IPS DF 6.9 (cell line): ENCODE data around the gene TTLL11.

ENCODE experiments used
- DNase-seq: peaks from one replicate; pipeline ENCODE4 v3.0.0-alpha.2; 2013; ENCODE audit warnings: low read depth, low spot score
- H3K27ac ChIP-seq: one replicate; pipeline ENCODE4 v1.5.1; 2013; ENCODE audit warnings: low read length, control low read depth
- H3K27me3 ChIP-seq: 2 replicates; pipeline ENCODE4 v1.6.1; 2013; ENCODE audit warnings: mild to moderate bottlenecking, low read length; ENCODE audit not compliant: control insufficient read depth, insufficient read depth
- H3K36me3 ChIP-seq: 2 replicates; pipeline ENCODE4 v1.6.1; 2013; ENCODE audit warnings: low read length; ENCODE audit not compliant: control insufficient read depth, insufficient read depth
- H3K4me1 ChIP-seq: 2 replicates; pipeline ENCODE4 v1.6.1; 2013; ENCODE audit warnings: low read length; ENCODE audit not compliant: control insufficient read depth, insufficient read depth
- H3K4me3 ChIP-seq: 2 replicates; pipeline ENCODE4 v1.5.1; 2013; ENCODE audit warnings: mild to moderate bottlenecking, low read length
- H3K9me3 ChIP-seq: 2 replicates; pipeline ENCODE4 v1.6.1; 2013; ENCODE audit warnings: low read length, inconsistent platforms; ENCODE audit not compliant: control insufficient read depth, insufficient read depth
- WGBS: extraction: QIAGEN DNeasy Blood & Tissue Kit; methylation state at CpG from one replicate; pipeline ENCODE4 v1.1.7; 2013; ENCODE audit warnings: mixed read lengths, missing lambda C conversion rate; ENCODE audit not compliant: insufficient read length, insufficient coverage; 5-methylcytosine and 5-hydroxymethylcytosine counted together

Gene TTLL11

GRCh38 chr9:121788686-121789366 lies 304.3 kb downstream of the TTLL11 start:
- Histone ChIP-seq H3K27me3 (no peaks in the 10 kb centered on the region), H3K9me3 (no peaks in the 10 kb centered on the region), H3K36me3 (no peaks in the 10 kb centered on the region), H3K4me1 (peaks cover 9% of the 10 kb centered on the region), H3K27ac (no peak overlapping the region), H3K4me3 (no peak overlapping the region)
- WGBS: 100% methylated on average over 7 of the region's 15 CpGs
- no peak for DNase-seq

- WGBS: no CpG with 5 or more reads among the region's 8 CpGs
- Histone ChIP-seq H3K9me3 (no peaks in the 10 kb centered on the region), H3K4me1 (peaks cover 16% of the 10 kb centered on the region), H3K27ac (no peak overlapping the region), H3K27me3 (no peaks in the 10 kb centered on the region), H3K36me3 (0 out of 2 replicates have a peak, but pooled peaks cover 3% of the 10 kb centered on the region), H3K4me3 (no peak overlapping the region)
- DNase-seq: no peak
These were observed 306.1 kb downstream of the TTLL11 start for GRCh38 chr9:121786998-121787422.

GRCh38 chr9:121786543-121786948 lies 306.6 kb downstream of the TTLL11 start:
- H3K27ac ChIP-seq: no peak overlapping the region
- peaks cover 16% of the 10 kb centered on the region for H3K4me1 ChIP-seq
- peaks cover 7% of the 10 kb centered on the region; the same call in 1 of the 2 replicates for H3K36me3 ChIP-seq
- no peaks in the 10 kb centered on the region for H3K27me3 ChIP-seq
- no CpG with 5 or more reads among the region's 5 CpGs for WGBS
- no peaks in the 10 kb centered on the region for H3K9me3 ChIP-seq
- no peak for DNase-seq
- no peak overlapping the region for H3K4me3 ChIP-seq

- H3K4me1 ChIP-seq: peaks cover 16% of the 10 kb centered on the region
- no peak for DNase-seq
- H3K9me3 ChIP-seq: no peaks in the 10 kb centered on the region
- no peaks in the 10 kb centered on the region for H3K27me3 ChIP-seq
- H3K36me3 ChIP-seq: peaks cover 8% of the 10 kb centered on the region; the same call in 1 of the 2 replicates
- H3K4me3 ChIP-seq: no peak overlapping the region
- H3K27ac ChIP-seq: no peak overlapping the region
- no CpG with 5 or more reads among the region's 11 CpGs for WGBS
These were observed 307.2 kb downstream of the TTLL11 start for GRCh38 chr9:121785673-121786542.

- H3K9me3 ChIP-seq: no peaks in the 10 kb centered on the region
- peaks cover 8% of the 10 kb centered on the region; the same call in 1 of the 2 replicates for H3K36me3 ChIP-seq
- H3K27me3 ChIP-seq: no peaks in the 10 kb centered on the region
- H3K27ac ChIP-seq: no peak overlapping the region
- H3K4me1 ChIP-seq: peaks cover 16% of the 10 kb centered on the region
- no peak for DNase-seq
- WGBS: no CpG with 5 or more reads among the region's 17 CpGs
- no peak overlapping the region for H3K4me3 ChIP-seq
These were observed 308.2 kb downstream of the TTLL11 start for GRCh38 chr9:121784731-121785411.

- Histone ChIP-seq H3K27me3 (no peaks in the 10 kb centered on the region), H3K27ac (no peak overlapping the region), H3K4me3 (no peak overlapping the region), H3K36me3 (peaks cover 8% of the 10 kb centered on the region; the same call in 1 of the 2 replicates), H3K4me1 (peaks cover 15% of the 10 kb centered on the region), H3K9me3 (no peaks in the 10 kb centered on the region)
- DNase-seq: no peak
- no CpG with 5 or more reads among the region's 26 CpGs for WGBS
These were observed 309.3 kb downstream of the TTLL11 start for GRCh38 chr9:121783521-121784507.

GRCh38 chr9:121783111-121783510 lies 310.0 kb downstream of the TTLL11 start:
- WGBS: no CpG with 5 or more reads among the region's 2 CpGs
- Histone ChIP-seq H3K36me3 (peaks cover 8% of the 10 kb centered on the region; the same call in 1 of the 2 replicates), H3K4me1 (peaks cover 13% of the 10 kb centered on the region), H3K27ac (no peak overlapping the region), H3K9me3 (no peaks in the 10 kb centered on the region), H3K4me3 (no peak overlapping the region), H3K27me3 (no peaks in the 10 kb centered on the region)
- no peak for DNase-seq

- H3K4me1 ChIP-seq: peaks cover 13% of the 10 kb centered on the region
- DNase-seq: no peak
- H3K9me3 ChIP-seq: no peaks in the 10 kb centered on the region
- no peak overlapping the region for H3K27ac ChIP-seq
- no peak overlapping the region for H3K4me3 ChIP-seq
- no peaks in the 10 kb centered on the region for H3K27me3 ChIP-seq
- no CpG with 5 or more reads among the region's 17 CpGs for WGBS
- peaks cover 8% of the 10 kb centered on the region; the same call in 1 of the 2 replicates for H3K36me3 ChIP-seq
These were observed 310.5 kb downstream of the TTLL11 start for GRCh38 chr9:121782514-121783110.

- Histone ChIP-seq H3K36me3 (peaks cover 8% of the 10 kb centered on the region; the same call in 1 of the 2 replicates), H3K27ac (no peak overlapping the region), H3K4me1 (peaks cover 13% of the 10 kb centered on the region), H3K27me3 (no peaks in the 10 kb centered on the region), H3K9me3 (no peaks in the 10 kb centered on the region), H3K4me3 (no peak overlapping the region)
- DNase-seq: no peak
- WGBS: no CpG with 5 or more reads among the region's 17 CpGs
These were observed 311.2 kb downstream of the TTLL11 start for GRCh38 chr9:121781701-121782464.
